Measurements from ENCODE around the gene MCC. TPM values are rescaled to one million over a fixed set of nuclear protein-coding genes. Genes with fewer than 3 reads are reported as not detected.

The MCC gene
- total RNA-seq, 1 donor from 2014 or later = 31.9 TPM

DNA sequence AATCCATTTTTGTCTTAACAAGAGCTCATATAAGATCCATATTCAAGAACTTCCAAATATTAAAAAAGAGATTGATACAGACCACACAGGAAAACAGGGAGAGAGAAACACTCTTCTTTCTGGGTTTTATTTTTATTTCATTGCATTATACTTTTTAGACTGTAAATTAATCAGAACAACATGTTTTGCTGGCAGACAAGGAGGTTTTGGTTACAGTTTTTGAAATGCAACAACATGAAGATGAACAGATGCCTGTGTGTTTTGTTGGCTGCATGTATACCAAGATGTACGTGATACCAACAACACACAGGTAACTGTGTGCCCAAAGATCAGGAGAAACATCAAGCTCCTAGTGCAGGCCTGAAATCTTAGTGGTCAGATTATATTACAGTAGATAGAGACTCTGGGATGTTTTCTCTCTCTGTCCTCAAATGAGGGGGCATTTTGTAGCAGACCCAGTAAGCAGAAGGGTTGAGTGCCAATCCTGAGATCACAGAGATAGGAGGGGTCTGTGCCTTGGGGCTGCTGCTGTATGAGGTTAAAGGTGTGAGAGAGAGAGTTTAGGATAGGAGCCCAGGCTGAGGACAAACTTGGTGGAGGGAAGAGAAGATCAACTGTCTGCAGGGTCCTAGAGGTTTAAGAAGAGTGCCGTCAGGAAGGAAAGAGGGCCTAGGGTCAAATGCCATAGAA lies 359.5 kb downstream of the MCC start:
- intact Hi-C loops (cut with DNase I) = no loop called here
- no peak for ATAC-seq
- DNase-seq (ENCODE audit: missing footprints) = no peak

DNA sequence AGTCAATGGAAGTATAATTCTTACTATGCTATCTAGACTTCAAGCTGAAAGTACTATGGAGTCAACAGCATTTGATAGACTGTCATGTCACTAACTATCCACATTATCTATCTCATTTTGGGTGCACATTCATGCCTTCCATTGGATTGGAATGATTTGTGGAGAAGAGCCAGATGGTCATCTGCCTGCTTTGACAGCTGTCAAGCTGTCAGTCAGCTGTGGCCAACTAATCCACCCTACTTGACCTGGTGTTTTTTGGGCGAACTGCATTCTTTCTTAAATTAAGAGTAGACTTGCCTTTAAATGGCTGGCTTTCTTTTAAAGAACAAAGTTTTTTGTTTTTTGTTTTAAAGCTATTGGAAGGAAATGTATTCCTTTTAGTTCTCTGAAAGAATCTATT lies 360.2 kb downstream of the MCC start:
- intact Hi-C loops (cut with DNase I) = no loop called here
- no peak for DNase-seq (ENCODE audit: missing footprints)
- ATAC-seq = no peak

GRCh38 chr5:113127021-113127420 lies 361.2 kb downstream of the MCC start:
- ATAC-seq (no peak), DNase-seq (ENCODE audit: missing footprints) (no peak)
- intact Hi-C loops (cut with DNase I) = no loop called here

DNA sequence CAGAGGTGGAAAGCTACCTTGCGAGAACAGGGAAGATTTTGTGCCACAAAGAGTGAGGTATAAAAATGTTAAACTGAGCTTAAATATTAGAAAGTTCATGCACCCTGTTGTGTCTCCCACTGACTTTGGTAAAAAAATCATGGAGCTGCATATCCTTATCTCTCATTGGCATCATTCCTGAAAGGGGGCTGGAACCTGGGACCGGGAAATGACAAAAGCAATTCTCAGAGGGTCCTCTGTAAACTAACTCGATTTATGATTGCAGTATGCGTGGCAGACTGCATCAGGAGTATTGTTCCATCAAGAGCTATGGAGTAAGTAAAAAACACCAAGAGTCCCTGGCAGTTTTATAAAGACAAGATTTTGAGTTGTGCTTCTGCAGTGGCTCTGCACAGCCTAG lies 362.9 kb downstream of the MCC start:
- ATAC-seq = peak; percentile 18
- no peak for DNase-seq (ENCODE audit: missing footprints)
- intact Hi-C loops (cut with DNase I) = no loop called here

- intact Hi-C loops (cut with DNase I) = no loop called here
- ATAC-seq (no peak), DNase-seq (ENCODE audit: missing footprints) (no peak)
Observed at GRCh38 chr5:113124914-113125313, 363.3 kb downstream of the MCC start.

DNA sequence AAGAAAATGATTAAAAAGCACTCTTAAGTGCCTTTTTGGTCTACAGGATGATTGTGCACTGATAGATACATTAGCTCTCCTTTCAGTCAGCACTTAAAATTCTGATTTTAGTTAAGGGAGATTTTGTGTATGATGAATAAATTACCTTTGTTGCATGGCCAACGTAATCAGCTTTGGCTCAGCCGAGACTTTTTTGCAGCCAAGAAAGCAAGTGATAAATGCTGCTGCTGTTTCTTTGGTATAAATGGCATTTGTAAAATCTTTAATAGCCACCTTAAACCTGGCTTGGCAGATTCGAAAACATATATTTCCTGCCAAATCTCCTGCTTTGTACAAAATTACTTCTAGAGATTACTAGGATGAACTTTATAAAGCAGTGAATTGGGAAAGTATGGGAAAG lies 364.0 kb downstream of the MCC start:
- intact Hi-C loops (cut with DNase I) = no loop called here
- ATAC-seq = no peak
- DNase-seq (ENCODE audit: missing footprints) = no peak

DNA sequence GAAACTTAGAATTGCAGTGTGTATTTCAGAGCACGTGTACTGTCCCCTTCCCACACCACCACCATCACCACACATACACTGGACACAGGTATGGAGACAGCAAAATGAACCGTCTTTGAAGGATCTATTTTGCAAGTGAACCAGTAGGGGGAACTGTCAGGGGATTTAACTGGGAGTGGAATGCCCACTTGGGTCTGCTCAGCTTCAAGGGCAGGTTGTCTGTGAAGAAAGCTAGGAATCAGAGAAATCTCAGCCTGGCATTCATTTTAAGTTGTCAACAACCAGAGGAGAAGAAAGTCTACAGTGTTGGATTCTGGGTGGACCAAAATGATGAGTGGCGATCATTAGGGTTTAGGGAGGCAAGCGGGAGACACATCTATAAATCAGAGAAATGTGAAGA lies 364.6 kb downstream of the MCC start:
- ATAC-seq (no peak), DNase-seq (ENCODE audit: missing footprints) (no peak)
- intact Hi-C loops (cut with DNase I) = no loop called here

DNA sequence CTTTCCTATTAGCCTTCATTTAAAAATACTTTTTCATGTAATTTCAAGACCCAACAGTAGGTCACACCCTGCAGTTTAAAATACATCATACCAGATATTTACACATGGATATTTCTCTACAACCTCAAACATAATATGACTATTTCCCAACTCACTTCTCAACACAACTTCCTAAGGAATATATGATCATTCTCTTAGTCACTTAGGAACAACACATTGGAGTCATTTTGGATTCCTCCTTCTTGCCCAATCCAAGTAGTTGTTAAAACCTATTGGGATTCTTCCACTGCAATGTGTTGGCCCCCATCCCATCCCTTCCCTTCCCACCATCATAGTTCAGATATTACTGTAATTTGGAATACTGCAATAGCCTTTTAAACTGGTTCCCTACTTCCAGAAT lies 366.2 kb downstream of the MCC start:
- DNase-seq (ENCODE audit: missing footprints) (no peak), ATAC-seq (peak; percentile 16)
- intact Hi-C loops (cut with DNase I) = no loop called here

- DNase-seq (ENCODE audit: missing footprints) = peak; percentile 83
- ATAC-seq = peak; percentile 90
- intact Hi-C loops (cut with DNase I) = loop anchor here (1.0 kb wide), 1 partner anchor 175 kb away; no protein-coding TSS in a partner anchor
Observed at GRCh38 chr5:113119246-113119924, 368.9 kb downstream of the MCC start.

GRCh38 chr5:113118765-113119164 lies 369.5 kb downstream of the MCC start:
- DNase-seq (ENCODE audit: missing footprints) (no peak), ATAC-seq (peak; percentile 43)
- intact Hi-C loops (cut with DNase I) = loop anchor here (1.0 kb wide), 1 partner anchor 176 kb away; no protein-coding TSS in a partner anchor

DNA sequence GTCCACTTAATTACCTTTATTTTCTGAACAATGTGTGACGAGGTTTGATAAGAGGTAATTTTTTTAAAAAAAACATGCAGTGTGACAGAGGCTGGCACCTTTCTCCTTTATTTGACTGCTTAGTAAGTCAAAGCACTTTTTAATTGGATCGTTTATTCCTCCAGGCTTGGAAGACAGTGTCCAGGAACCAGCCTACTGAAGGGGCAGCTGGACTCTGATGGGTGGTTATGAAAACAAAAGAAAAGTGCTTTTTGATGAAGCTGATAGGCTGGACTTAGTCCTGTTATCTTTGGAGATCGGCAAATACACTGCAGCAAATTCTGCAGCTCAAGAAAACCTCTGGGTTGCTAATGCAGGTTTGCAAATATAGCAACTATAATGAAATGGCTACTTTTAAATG lies 370.0 kb downstream of the MCC start:
- ATAC-seq (no peak), DNase-seq (ENCODE audit: missing footprints) (no peak)
- intact Hi-C loops (cut with DNase I) = no loop called here

GRCh38 chr5:113117543-113118115 lies 370.6 kb downstream of the MCC start:
- no peak for DNase-seq (ENCODE audit: missing footprints)
- intact Hi-C loops (cut with DNase I) = no loop called here
- no peak for ATAC-seq

DNA sequence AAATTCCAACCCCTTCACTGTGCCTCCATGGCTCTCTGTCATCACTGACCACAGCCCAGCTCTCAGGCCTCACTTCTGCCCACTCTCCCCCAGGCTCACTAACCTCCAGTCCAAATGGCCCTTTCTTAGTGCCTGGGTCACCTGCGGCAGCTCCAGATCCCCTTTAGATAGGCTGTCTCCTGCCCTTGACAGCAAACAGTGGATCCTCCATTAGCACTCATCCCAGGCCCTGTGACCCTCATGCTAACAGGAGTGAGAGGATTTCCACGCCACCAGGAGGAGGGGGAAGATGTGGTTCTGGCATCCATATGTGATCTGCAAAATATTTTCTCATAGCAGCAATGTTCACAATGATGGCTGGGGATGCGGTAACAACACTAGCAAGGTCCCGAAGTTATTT lies 372.3 kb downstream of the MCC start:
- DNase-seq (ENCODE audit: missing footprints) = no peak
- no peak for ATAC-seq
- intact Hi-C loops (cut with DNase I) = no loop called here

DNA sequence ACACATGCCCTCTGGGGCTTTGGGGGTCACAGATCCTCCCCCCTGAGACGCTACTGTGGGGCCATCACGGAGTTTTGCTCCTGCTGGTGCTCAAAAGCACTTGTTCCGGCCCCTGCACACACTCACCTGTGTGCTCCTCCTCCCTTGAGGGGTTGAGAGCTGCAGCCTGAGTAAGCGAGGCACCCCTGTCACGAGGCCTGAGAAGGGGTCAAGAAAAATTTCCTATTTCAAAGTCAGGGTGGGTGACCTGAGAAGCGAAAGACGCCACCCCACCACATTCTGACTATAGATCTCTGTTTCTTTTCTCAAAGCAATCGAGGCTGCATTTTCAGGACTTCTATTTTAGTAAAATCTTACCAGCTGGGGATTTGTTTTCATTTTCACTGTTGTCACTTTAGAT lies 373.2 kb downstream of the MCC start:
- no peak for ATAC-seq
- DNase-seq (ENCODE audit: missing footprints) = no peak
- intact Hi-C loops (cut with DNase I) = no loop called here

GRCh38 chr5:113114559-113114958 lies 373.7 kb downstream of the MCC start:
- ATAC-seq (no peak), DNase-seq (ENCODE audit: missing footprints) (no peak)
- intact Hi-C loops (cut with DNase I) = no loop called here

- intact Hi-C loops (cut with DNase I) = no loop called here
- ATAC-seq (peak; percentile 63), DNase-seq (ENCODE audit: missing footprints) (no peak)
Observed at GRCh38 chr5:113112435-113112834, 375.8 kb downstream of the MCC start.

GRCh38 chr5:113110117-113110516 lies 378.1 kb downstream of the MCC start:
- ATAC-seq (no peak), DNase-seq (ENCODE audit: missing footprints) (no peak)
- intact Hi-C loops (cut with DNase I) = no loop called here

DNA sequence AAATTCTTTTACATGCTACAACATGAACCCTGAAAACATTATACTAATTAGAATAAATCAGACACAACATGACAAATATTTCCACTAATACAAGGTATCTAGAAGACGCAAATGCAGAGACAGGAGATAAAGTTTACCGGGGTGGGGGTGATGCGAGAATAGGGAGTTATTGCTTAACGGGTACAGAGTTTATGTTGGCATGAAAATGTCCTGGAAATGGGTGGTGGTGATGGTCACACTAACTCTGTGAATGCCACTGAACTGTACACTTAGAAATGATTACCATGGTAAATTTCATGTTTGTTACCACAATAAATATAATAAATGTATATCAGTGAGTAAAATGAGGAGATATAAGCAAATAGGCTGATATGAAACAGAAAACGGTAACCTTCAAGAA lies 378.9 kb downstream of the MCC start:
- ATAC-seq (no peak), DNase-seq (ENCODE audit: missing footprints) (no peak)
- intact Hi-C loops (cut with DNase I) = no loop called here

GRCh38 chr5:113108485-113108884 lies 379.8 kb downstream of the MCC start:
- DNase-seq (ENCODE audit: missing footprints) (no peak), ATAC-seq (no peak)
- intact Hi-C loops (cut with DNase I) = no loop called here

DNA sequence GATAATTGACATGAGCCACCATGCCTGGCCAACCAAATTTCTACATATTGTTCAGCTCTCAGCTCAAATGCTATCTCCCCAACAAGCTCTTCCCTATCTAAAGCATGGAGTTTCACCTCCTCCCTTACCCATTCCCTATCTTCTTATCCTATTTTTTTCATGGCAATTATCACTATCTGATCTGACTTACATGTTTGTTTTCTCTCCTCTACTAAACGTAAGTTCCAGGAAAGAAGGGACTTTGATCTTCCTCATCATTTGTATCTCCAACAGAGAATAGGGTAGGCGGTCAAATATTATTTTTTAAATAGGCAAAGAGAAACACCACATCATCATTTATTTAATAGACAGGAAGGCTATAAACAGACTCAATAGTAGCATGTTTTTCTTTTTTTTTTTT lies 381.4 kb downstream of the MCC start:
- ATAC-seq = no peak
- DNase-seq (ENCODE audit: missing footprints) = no peak
- intact Hi-C loops (cut with DNase I) = no loop called here

Measured in Right ventricle myocardium inferior (tissue), 1 donor.